ENCODE results near the gene GGA3.

Gene GGA3

GRCh38 chr17:75266316-75267152 is 5.1 kb upstream of the GGA3 start:
- Histone ChIP-seq H3K4me2 (ENCODE audit: low read depth, low read length) (no peak overlapping the region), H2AFZ (ENCODE audit: low read length) (no peak overlapping the region), H3K36me3 (replicated peaks; ENCODE audit: insufficient read depth, low read length) (no peaks in the 10 kb centered on the region), H3K4me3 (ENCODE audit: low read length) (no peak overlapping the region), H3K9me3 (replicated peaks; ENCODE audit: insufficient read depth, low read length) (no peaks in the 10 kb centered on the region), H4K20me1 (ENCODE audit: insufficient read depth, low read length) (no peaks in the 10 kb centered on the region), H3K4me1 (ENCODE audit: low read length) (peaks cover 12% of the 10 kb centered on the region), H3K9me2 (replicated peaks; ENCODE audit: insufficient read depth, low read length) (no peaks in the 10 kb centered on the region), H3F3A (ENCODE audit: insufficient read depth, low read length) (peaks cover 15% of the 10 kb centered on the region; the same call in 1 of the 2 replicates), H3K79me2 (ENCODE audit: low read length) (peaks cover 25% of the 10 kb centered on the region), H3K27me3 (replicated peaks; ENCODE audit: insufficient read depth, low read length) (no peaks in the 10 kb centered on the region), H3K9ac (ENCODE audit: low read length) (no peak overlapping the region), H3K27ac (ENCODE audit: low read length) (no peak overlapping the region)
- no peak for DNase-seq
- TF ChIP-seq EZH2 (optimal IDR thresholded peaks at IDR 0.05; ENCODE audit: low read depth, low read length) (no peak), CTCF (IDR thresholded peaks at IDR 0.05; ENCODE audit: low read length) (no peak), EZH2phosphoT487 (IDR thresholded peaks at IDR 0.05; ENCODE audit: low read length) (no peak)

- Histone ChIP-seq H2AFZ (ENCODE audit: low read length) (no peak overlapping the region), H3F3A (ENCODE audit: insufficient read depth, low read length) (peaks cover 13% of the 10 kb centered on the region; the same call in 1 of the 2 replicates), H3K4me1 (ENCODE audit: low read length) (peaks cover 12% of the 10 kb centered on the region), H3K4me3 (ENCODE audit: low read length) (no peak overlapping the region), H3K9me3 (replicated peaks; ENCODE audit: insufficient read depth, low read length) (no peaks in the 10 kb centered on the region), H3K9ac (ENCODE audit: low read length) (no peak overlapping the region), H3K27me3 (replicated peaks; ENCODE audit: insufficient read depth, low read length) (no peaks in the 10 kb centered on the region), H4K20me1 (ENCODE audit: insufficient read depth, low read length) (no peaks in the 10 kb centered on the region), H3K36me3 (replicated peaks; ENCODE audit: insufficient read depth, low read length) (no peaks in the 10 kb centered on the region), H3K79me2 (ENCODE audit: low read length) (peaks cover 32% of the 10 kb centered on the region), H3K9me2 (replicated peaks; ENCODE audit: insufficient read depth, low read length) (no peaks in the 10 kb centered on the region), H3K27ac (ENCODE audit: low read length) (no peak overlapping the region), H3K4me2 (ENCODE audit: low read depth, low read length) (no peak overlapping the region)
- TF ChIP-seq CTCF (IDR thresholded peaks at IDR 0.05; ENCODE audit: low read length) (no peak), EZH2 (optimal IDR thresholded peaks at IDR 0.05; ENCODE audit: low read depth, low read length) (no peak), EZH2phosphoT487 (IDR thresholded peaks at IDR 0.05; ENCODE audit: low read length) (no peak)
- no peak for DNase-seq
Measured at GRCh38 chr17:75265614-75266315, 4.4 kb upstream of the GGA3 start.

GRCh38 chr17:75263055-75263454 is 1.6 kb upstream of the GGA3 start:
- no peak for DNase-seq
- Histone ChIP-seq H3K27me3 (replicated peaks; ENCODE audit: insufficient read depth, low read length) (no peaks in the 10 kb centered on the region), H3K4me3 (ENCODE audit: low read length) (peak overlapping the region; percentile 92; the same call in 1 of the 2 replicates), H3K9me3 (replicated peaks; ENCODE audit: insufficient read depth, low read length) (no peaks in the 10 kb centered on the region), H3K79me2 (ENCODE audit: low read length) (peaks cover 54% of the 10 kb centered on the region), H3K36me3 (replicated peaks; ENCODE audit: insufficient read depth, low read length) (no peaks in the 10 kb centered on the region), H3K9me2 (replicated peaks; ENCODE audit: insufficient read depth, low read length) (no peaks in the 10 kb centered on the region), H2AFZ (ENCODE audit: low read length) (no peak overlapping the region), H3F3A (ENCODE audit: insufficient read depth, low read length) (no peaks in the 10 kb centered on the region), H3K4me1 (ENCODE audit: low read length) (peaks cover 15% of the 10 kb centered on the region), H3K27ac (ENCODE audit: low read length) (no peak overlapping the region), H3K9ac (ENCODE audit: low read length) (no peak overlapping the region), H3K4me2 (ENCODE audit: low read depth, low read length) (peak overlapping the region; percentile 93), H4K20me1 (ENCODE audit: insufficient read depth, low read length) (no peaks in the 10 kb centered on the region)
- TF ChIP-seq EZH2 (optimal IDR thresholded peaks at IDR 0.05; ENCODE audit: low read depth, low read length), result no peak

Measured in MM.1S (cell line).